RWPE2 (cell line): ENCODE data around the gene SMCO4.
A peak's percentile ranks its signal among the peaks of the same experiment; 100 is the strongest.
"Not testable (repeated sequence)": the region's sequence is repeated elsewhere in the genome, so short reads cannot be mapped to it uniquely, and the experiment has no call there.

Experiments
- ATAC-seq: fragments of 200-7000 bp; cut with Tn5 transposase; 3 replicates; pipeline ENCODE4 v1.9.1; 2021; ENCODE audit warnings: low read depth
- DNase-seq: peaks from one replicate; pipeline ENCODE4 v3.0.0-alpha.2; 2020; ENCODE audit warnings: low spot score
- H3K27ac ChIP-seq: fragments of 450-650 bp; 2 replicates; pipeline ENCODE4 v1.5.1; 2017; ENCODE audit warnings: mild to moderate bottlenecking; ENCODE audit not compliant: poor library complexity, severe bottlenecking
- H3K27me3 ChIP-seq: fragments of 250-450 bp; sonication (Bioruptor Pico); 2 replicates; pipeline ENCODE4 v1.5.1; 2021; ENCODE audit warnings: mild to moderate bottlenecking, moderate library complexity; ENCODE audit not compliant: insufficient read depth, poor library complexity, severe bottlenecking
- H3K36me3 ChIP-seq: fragments of 250-450 bp; sonication (Bioruptor Pico); 2 replicates; pipeline ENCODE4 v1.5.1; 2020; ENCODE audit warnings: low read depth, mild to moderate bottlenecking, moderate library complexity
- H3K4me1 ChIP-seq: fragments of 250-450 bp; sonication (Bioruptor Pico); 2 replicates; pipeline ENCODE4 v1.5.1; 2021; ENCODE audit warnings: mild to moderate bottlenecking, moderate library complexity; ENCODE audit not compliant: insufficient read depth, poor library complexity, severe bottlenecking
- H3K4me3 ChIP-seq: fragments of 250-450 bp; sonication (Bioruptor Pico); 2 replicates; pipeline ENCODE4 v1.5.1; 2021; ENCODE audit warnings: mild to moderate bottlenecking, moderate library complexity; ENCODE audit not compliant: severe bottlenecking
- H3K9me3 ChIP-seq: fragments of 250-450 bp; sonication (Bioruptor Pico); 2 replicates; pipeline ENCODE4 v1.5.1; 2021; ENCODE audit warnings: mild to moderate bottlenecking, moderate library complexity; ENCODE audit not compliant: severe bottlenecking
- TF ChIP-seq, protein P1 (sequence below): fragments of 450-650 bp; IDR thresholded peaks from one replicate; pipeline ENCODE4 v1.5.1; 2017; ENCODE audit warnings: mild to moderate bottlenecking, moderate library complexity; ENCODE audit not compliant: poor library complexity, severe bottlenecking

The SMCO4 gene

GRCh38 chr11:93543292-93543977 lies at the start of gene SMCO4:
Gene SMCO4 (minus strand): TSS chr11:93543391. CDS start chr11:93479189, 64,202 bp downstream.
- DNase-seq (peak; percentile 74), ATAC-seq (peak; percentile 86)
- Histone ChIP-seq H3K36me3 (no peaks in the 10 kb centered on the region), H3K9me3 (no peaks in the 10 kb centered on the region), H3K27ac (peak within 1 kb of the TSS; percentile 20), H3K4me1 (peaks cover 2% of the 10 kb centered on the region), H3K27me3 (no peaks in the 10 kb centered on the region), H3K4me3 (peak within 1 kb of the TSS; percentile 44)
- TF ChIP-seq, protein P1, sequence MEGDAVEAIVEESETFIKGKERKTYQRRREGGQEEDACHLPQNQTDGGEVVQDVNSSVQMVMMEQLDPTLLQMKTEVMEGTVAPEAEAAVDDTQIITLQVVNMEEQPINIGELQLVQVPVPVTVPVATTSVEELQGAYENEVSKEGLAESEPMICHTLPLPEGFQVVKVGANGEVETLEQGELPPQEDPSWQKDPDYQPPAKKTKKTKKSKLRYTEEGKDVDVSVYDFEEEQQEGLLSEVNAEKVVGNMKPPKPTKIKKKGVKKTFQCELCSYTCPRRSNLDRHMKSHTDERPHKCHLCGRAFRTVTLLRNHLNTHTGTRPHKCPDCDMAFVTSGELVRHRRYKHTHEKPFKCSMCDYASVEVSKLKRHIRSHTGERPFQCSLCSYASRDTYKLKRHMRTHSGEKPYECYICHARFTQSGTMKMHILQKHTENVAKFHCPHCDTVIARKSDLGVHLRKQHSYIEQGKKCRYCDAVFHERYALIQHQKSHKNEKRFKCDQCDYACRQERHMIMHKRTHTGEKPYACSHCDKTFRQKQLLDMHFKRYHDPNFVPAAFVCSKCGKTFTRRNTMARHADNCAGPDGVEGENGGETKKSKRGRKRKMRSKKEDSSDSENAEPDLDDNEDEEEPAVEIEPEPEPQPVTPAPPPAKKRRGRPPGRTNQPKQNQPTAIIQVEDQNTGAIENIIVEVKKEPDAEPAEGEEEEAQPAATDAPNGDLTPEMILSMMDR = peak; percentile 78

DNA sequence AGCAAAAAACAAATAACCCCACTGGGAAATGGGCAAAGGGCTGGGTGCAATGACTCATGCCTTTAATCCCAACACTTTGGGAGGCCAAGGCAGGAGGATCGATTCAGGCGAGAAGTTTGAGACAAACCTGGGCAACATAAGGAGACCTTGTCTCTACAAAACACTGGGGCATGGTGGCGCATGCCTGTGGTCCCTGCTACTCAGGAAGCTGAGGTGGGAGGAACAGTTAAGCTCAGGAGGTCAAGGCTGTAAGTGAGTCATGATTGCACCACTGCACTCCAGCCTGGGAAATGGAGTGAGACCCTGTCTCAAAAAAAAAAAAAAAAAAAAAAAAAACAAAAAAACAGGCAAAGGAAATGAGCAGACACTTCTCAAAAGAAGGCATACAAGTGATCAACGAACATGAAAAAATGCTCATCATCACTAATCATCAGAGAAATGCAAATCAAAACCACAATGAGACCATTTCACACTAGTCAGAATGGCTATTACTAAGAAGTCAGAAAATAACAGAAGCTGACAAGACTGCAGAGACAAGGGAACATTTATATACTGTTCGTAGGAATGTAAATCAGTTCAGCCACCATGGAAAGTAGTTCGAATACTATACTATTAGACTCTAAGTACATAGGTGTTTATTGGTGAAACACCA lies 48.2 kb upstream of the SMCO4 start:
- H3K27ac ChIP-seq = no peak overlapping the region
- no peaks in the 10 kb centered on the region for H3K4me1 ChIP-seq
- H3K4me3 ChIP-seq = no peak overlapping the region
- ATAC-seq = peak; percentile 76
- no peaks in the 10 kb centered on the region for H3K9me3 ChIP-seq
- no peaks in the 10 kb centered on the region for H3K27me3 ChIP-seq
- TF ChIP-seq, protein P1 = no peak
- DNase-seq = no peak
- H3K36me3 ChIP-seq = no peaks in the 10 kb centered on the region

DNA sequence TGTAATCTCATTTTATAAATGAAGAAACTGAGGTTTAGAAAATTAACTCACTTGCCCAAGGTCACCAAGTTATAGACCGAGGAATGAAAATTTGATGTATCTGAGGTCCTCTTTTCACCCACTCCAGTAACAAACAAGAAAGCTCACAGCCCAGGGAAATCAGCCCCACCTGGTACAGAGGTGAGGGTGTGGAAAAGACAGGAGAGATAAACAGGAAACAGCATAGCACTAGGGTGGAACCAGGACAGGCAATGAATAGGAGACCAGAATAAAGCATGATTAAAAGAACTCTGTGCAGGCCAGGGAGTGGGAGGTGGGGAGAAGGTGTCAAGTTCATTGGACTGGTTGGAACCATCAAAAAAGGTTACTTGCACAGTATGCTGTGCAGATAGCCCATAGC lies 46.2 kb upstream of the SMCO4 start:
- no peak overlapping the region for H3K4me3 ChIP-seq
- no peak overlapping the region for H3K27ac ChIP-seq
- H3K9me3 ChIP-seq = no peaks in the 10 kb centered on the region
- no peak for ATAC-seq
- TF ChIP-seq, protein P1 = no peak
- no peaks in the 10 kb centered on the region for H3K4me1 ChIP-seq
- no peaks in the 10 kb centered on the region for H3K27me3 ChIP-seq
- H3K36me3 ChIP-seq = no peaks in the 10 kb centered on the region
- DNase-seq = no peak

DNA sequence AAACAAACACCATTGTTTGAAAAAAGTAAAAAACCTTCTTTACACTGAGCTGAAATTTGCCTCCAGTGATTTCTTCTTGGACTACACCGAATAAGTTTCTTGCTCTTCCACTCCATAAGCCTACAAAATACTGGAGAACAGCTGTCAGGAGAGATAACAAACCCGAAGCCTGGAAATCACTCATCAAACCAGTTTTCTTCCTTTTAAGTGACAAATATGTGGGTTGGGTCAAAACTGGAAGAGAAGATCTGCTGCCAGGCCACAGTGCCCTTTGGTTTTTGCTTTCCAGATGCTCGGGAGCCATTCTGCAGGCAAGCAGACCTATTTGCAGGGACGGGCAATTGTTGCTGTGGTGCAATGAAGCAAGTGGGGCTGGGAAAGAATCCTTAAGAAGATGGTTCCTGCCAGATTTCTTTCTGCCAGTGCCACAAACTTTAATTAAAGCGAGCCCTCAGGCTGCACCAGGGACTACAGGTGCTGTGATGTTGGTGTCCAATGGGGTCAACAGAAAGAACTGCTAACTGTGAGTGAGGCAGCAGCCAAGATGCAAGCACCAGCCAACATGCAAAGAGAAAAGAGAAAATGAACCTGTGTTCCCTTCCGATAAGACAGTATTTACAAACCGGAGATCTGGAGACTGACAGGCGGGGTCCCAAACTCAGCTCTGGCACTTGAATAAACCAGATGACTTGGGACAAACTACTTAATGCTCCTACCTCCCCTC lies 44.8 kb upstream of the SMCO4 start:
- Histone ChIP-seq H3K4me3 (no peak overlapping the region), H3K9me3 (no peaks in the 10 kb centered on the region), H3K27me3 (no peaks in the 10 kb centered on the region), H3K27ac (no peak overlapping the region), H3K36me3 (no peaks in the 10 kb centered on the region), H3K4me1 (no peaks in the 10 kb centered on the region)
- DNase-seq (no peak), ATAC-seq (no peak)
- TF ChIP-seq, protein P1 = no peak

DNA sequence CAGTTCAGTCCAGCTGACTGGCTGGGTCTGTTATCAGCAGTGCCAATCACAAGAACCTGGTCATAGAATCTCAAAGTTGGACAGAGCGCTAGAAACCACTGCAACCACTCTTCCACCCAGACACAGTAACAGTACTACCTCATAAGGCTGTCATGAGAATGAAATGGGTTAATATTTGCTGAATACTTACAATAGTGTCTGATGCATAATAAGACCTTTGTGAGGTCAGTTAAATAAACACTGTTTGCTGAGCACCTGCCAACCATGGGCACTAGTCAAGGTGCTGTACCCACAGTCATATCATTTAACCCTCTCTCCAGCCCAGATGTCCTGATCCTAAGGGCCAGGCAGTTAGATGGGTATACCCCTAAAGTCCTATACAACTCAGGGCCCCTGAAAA lies 44.2 kb upstream of the SMCO4 start:
- H3K36me3 ChIP-seq, H3K27me3 ChIP-seq, H3K9me3 ChIP-seq, H3K27ac ChIP-seq, DNase-seq, ATAC-seq, H3K4me1 ChIP-seq, H3K4me3 ChIP-seq: not testable (repeated sequence)
